Pancreas (tissue), 10 donors: Measurements from ENCODE around the gene PFKFB4. TPM values are rescaled to one million over a fixed set of nuclear protein-coding genes. Genes with fewer than 3 reads are reported as not detected.

ENCODE experiments used
- ATAC-seq, 4 donors: fragments of 200-7000 bp; cut with Tn5 transposase; one replicate each; pipeline versions ENCODE4 v1.8.0 to v1.9.1; 2020; ENCODE audit warnings: mild to moderate bottlenecking in 4 of 4, moderate library complexity in 4 of 4
- DNase-seq, 6 donors: peaks; one replicate each; pipeline ENCODE4 v3.0.0-alpha.2; 2020
- FAIRE-seq: peaks from 2 replicates; lab custom pipeline; 2012; peaks lifted over from hg19 to GRCh38; lab: Jason Lieb, UNC
- H3K27ac ChIP-seq, 4 donors: fragments of 200-600 bp; sonication (generic); 1 replicate in 3 of 4; 2 replicates in 1 of 4; pipeline versions ENCODE4 v1.5.0 to v1.8.0; 2020
- H3K27me3 ChIP-seq, 4 donors: fragments of 200-600 bp; one replicate each; pipeline ENCODE4 v1.8.0; 2021
- H3K36me3 ChIP-seq, 3 donors: fragments of 200-600 bp; sonication (generic) in 1 of 3; one replicate each; pipeline versions ENCODE4 v1.5.0 to v1.8.0; 2020 to 2021
- H3K4me1 ChIP-seq, 3 donors: fragments of 200-600 bp; one replicate each; pipeline ENCODE4 v1.8.0; 2021
- H3K4me3 ChIP-seq, 4 donors: fragments of 200-600 bp; sonication (generic) in 2 of 4; one replicate each; pipeline versions ENCODE4 v1.5.0 to v1.8.0; 2020 to 2021
- H3K9me3 ChIP-seq, 4 donors: fragments of 200-600 bp; one replicate each; pipeline ENCODE4 v1.8.0; 2021
- CTCF ChIP-seq, 4 donors: fragments of 200-600 bp; sonication (generic) in 3 of 4; IDR thresholded peaks; one replicate each; pipeline versions ENCODE4 v1.5.0 to v1.8.0; 2021; ENCODE audit warnings: antibody characterized with exemption in 4 of 4
- WGBS, 2 donors: extraction: QIAGEN DNeasy Blood & Tissue Kit; methylation state at CpG; one replicate each; pipeline ENCODE4 v1.1.7; 2013; 5-methylcytosine and 5-hydroxymethylcytosine counted together
- intact Hi-C, 3 donors: fragments of 100-400 bp; cut with DNase I; formaldehyde crosslinking; loops; one replicate each; pipeline versions ENCODE4 v1.11.1 to v1.14.2; 2022
- polyA plus RNA-seq, 2 donors: library from polyadenylated mRNA; stranded (reverse); fragments of 200-250 nt; gene quantifications; one replicate each; pipeline ENCODE4 v1.2.3, GENCODE V29; 2013
- total RNA-seq, 6 donors: library from RNA; stranded (reverse); fragmentation: NEBNext Ultra II Directional in 4 of 6; extraction: Animal tissue kit (Norgen Biotek cat#: 25700) in 4 of 6; gene quantifications; one replicate each; pipeline versions ENCODE4 v1.2.1 to v1.2.4, GENCODE V29; 2021 to 2023
- donor health status: healthy with polysubstance abuse.
- donor health status: DM: no; HTN: no; CAD: no; lungs with moderate emphysema.
- donor health status: DM: no; HTN: no; CAD: no.
- donor health status: control.
- donor health status: control.
- donor health status: Bipolar disorder and iron deficiency.
- donor health status: DM: yes; HTN: yes; CAD: no.
- donor health status: DM: no; HTN: no; CAD: no.
- donor health status: DM: no; HTN: no; CAD: no.
- donor health status: DM: yes; HTN: yes; CAD: no.

PFKFB4 gene
- total and polyA plus RNA-seq, 8 donors: 7.4 to 12.2 (median 8.5) TPM

- no peaks in the 10 kb centered on the region for H3K36me3 ChIP-seq
- intact Hi-C loops: no loop called here
- 84% methylated on average over 11 of the region's 11 CpGs for WGBS, 2 donors
- H3K9me3 ChIP-seq: no peaks in the 10 kb centered on the region
- no peak for ATAC-seq
- no peak for FAIRE-seq
- no peaks in the 10 kb centered on the region for H3K4me1 ChIP-seq
- DNase-seq: peak in 1 of 6 donors; percentile 62
- H3K27ac ChIP-seq: no peak overlapping the region
- H3K27me3 ChIP-seq: no peaks in the 10 kb centered on the region
- no peak for TF ChIP-seq CTCF (IDR thresholded peaks at IDR 0.05)
- no peak overlapping the region for H3K4me3 ChIP-seq
Observed at GRCh38 chr3:48565186-48565585, 8.6 kb upstream of the PFKFB4 start.

- DNase-seq (peak in 1 of 6 donors; percentile 62), FAIRE-seq (no peak), ATAC-seq (no peak)
- intact Hi-C loops: no loop called here
- Histone ChIP-seq H3K4me3 (no peak overlapping the region), H3K27ac (no peak overlapping the region), H3K9me3 (no peaks in the 10 kb centered on the region), H3K27me3 (no peaks in the 10 kb centered on the region), H3K4me1 (no peaks in the 10 kb centered on the region), H3K36me3 (no peaks in the 10 kb centered on the region)
- WGBS, 2 donors: 82 to 93% methylated on average over 11 of the region's 11 CpGs
- no peak for TF ChIP-seq CTCF (IDR thresholded peaks at IDR 0.05)
Observed at GRCh38 chr3:48564667-48565066, 8.1 kb upstream of the PFKFB4 start.

GRCh38 chr3:48564022-48564421 lies 7.4 kb upstream of the PFKFB4 start:
- intact Hi-C loops: no loop called here
- peak in 1 of 6 donors; percentile 56 for DNase-seq
- no peaks in the 10 kb centered on the region for H3K27me3 ChIP-seq
- no peak for FAIRE-seq
- no peaks in the 10 kb centered on the region for H3K36me3 ChIP-seq
- WGBS, 2 donors: 71 to 83% methylated on average over 10 of the region's 10 CpGs
- no peaks in the 10 kb centered on the region for H3K9me3 ChIP-seq
- no peaks in the 10 kb centered on the region for H3K4me1 ChIP-seq
- no peak overlapping the region for H3K4me3 ChIP-seq
- ATAC-seq: peak in 1 of 4 donors; percentile 31
- H3K27ac ChIP-seq: no peak overlapping the region
- TF ChIP-seq CTCF (IDR thresholded peaks at IDR 0.05): no peak

GRCh38 chr3:48563382-48563918 lies 6.8 kb upstream of the PFKFB4 start, which contains the start of gene UCN2:
Gene UCN2 (minus strand): TSS chr3:48563781. CDS start chr3:48563124, 657 bp downstream.
- ATAC-seq (no peak), DNase-seq (peak in 1 of 6 donors; percentile 46), FAIRE-seq (no peak)
- Histone ChIP-seq H3K27ac (no peak within 1 kb of the TSS), H3K27me3 (no peaks in the 10 kb centered on the region), H3K9me3 (no peaks in the 10 kb centered on the region), H3K4me3 (no peak within 1 kb of the TSS), H3K36me3 (no peaks in the 10 kb centered on the region), H3K4me1 (no peaks in the 10 kb centered on the region)
- intact Hi-C loops: no loop called here
- WGBS, 2 donors: 67 to 83% methylated on average over 6 of the region's 6 CpGs
- TF ChIP-seq CTCF (IDR thresholded peaks at IDR 0.05): no peak

GRCh38 chr3:48562367-48563095 lies 5.9 kb upstream of the PFKFB4 start:
- intact Hi-C loops: no loop called here
- H3K27me3 ChIP-seq: no peaks in the 10 kb centered on the region
- TF ChIP-seq CTCF (IDR thresholded peaks at IDR 0.05): no peak
- ATAC-seq: no peak
- H3K9me3 ChIP-seq: no peaks in the 10 kb centered on the region
- H3K36me3 ChIP-seq: no peaks in the 10 kb centered on the region
- no peak overlapping the region for H3K4me3 ChIP-seq
- 79 to 82% methylated on average over 20 of the region's 20 CpGs for WGBS, 2 donors
- H3K27ac ChIP-seq: no peak overlapping the region
- H3K4me1 ChIP-seq: peaks cover 1 to 5% (median 3%) of the 10 kb centered on the region in 3 donors
- no peak for FAIRE-seq
- peak in 1 of 6 donors; percentile 60 for DNase-seq
